ENCODE results near the gene MEIG1. TPM values are rescaled to one million over a fixed set of nuclear protein-coding genes. Genes with fewer than 3 reads are reported as not detected.

Gene MEIG1
- total RNA-seq, 1 experiment from 2014 or later = 0.54 TPM

- TF ChIP-seq REST (IDR thresholded peaks at IDR 0.05; ENCODE audit: insufficient read depth in 1 of 2, low read depth in 2 of 2, low read length in 1 of 2) (no peak), POLR2AphosphoS5 (IDR thresholded peaks at IDR 0.05; ENCODE audit: low read depth, low read length) (no peak), SIN3A (IDR thresholded peaks at IDR 0.05; ENCODE audit: borderline replicate concordance, insufficient read depth, low read depth, low read length) (no peak), TCF7L2 (IDR thresholded peaks at IDR 0.05; ENCODE audit: low read depth, low read length) (no peak), CTCF (IDR thresholded peaks at IDR 0.05) (no peak)
- H3K9me3 ChIP-seq (ENCODE audit: control insufficient read depth, insufficient read depth, low read depth, low read length) = no peaks in the 10 kb centered on the region
- DNase-seq (ENCODE audit: low read depth, low spot score) (no peak), ATAC-seq (no peak)
- ChIA-PET CTCF (no interaction called here), POLR2A (no interaction called here)
- intact Hi-C loops (cut with micrococcal nuclease; ENCODE audit: unreplicated experiment) = no loop called here
- no peaks in the 10 kb centered on the region; the same call in 1 of the 2 replicates for H3K36me3 ChIP-seq (ENCODE audit: control insufficient read depth, insufficient read depth, low read length)
- no TSS peak for BruUV-seq (replicated peaks)
- in situ Hi-C loops (cut with HindIII; ENCODE audit: low pct_unique_long_range_greater_than_20kb, low sequenced_read_pairs) = no loop called here
- no peaks in the 10 kb centered on the region for H3K27me3 ChIP-seq (ENCODE audit: control insufficient read depth, insufficient read depth, low read length)
- no peak overlapping the region for H3K4me3 ChIP-seq (ENCODE audit: low read depth in 2 of 2, low read length in 2 of 2)
- H3K4me1 ChIP-seq (ENCODE audit: control insufficient read depth, insufficient read depth, low read length) = no peaks in the 10 kb centered on the region
- H3K27ac ChIP-seq (ENCODE audit: low read length) = no peak overlapping the region
These were observed 14.1 kb upstream of the MEIG1 start for GRCh38 chr10:14945108-14945507.

DNA sequence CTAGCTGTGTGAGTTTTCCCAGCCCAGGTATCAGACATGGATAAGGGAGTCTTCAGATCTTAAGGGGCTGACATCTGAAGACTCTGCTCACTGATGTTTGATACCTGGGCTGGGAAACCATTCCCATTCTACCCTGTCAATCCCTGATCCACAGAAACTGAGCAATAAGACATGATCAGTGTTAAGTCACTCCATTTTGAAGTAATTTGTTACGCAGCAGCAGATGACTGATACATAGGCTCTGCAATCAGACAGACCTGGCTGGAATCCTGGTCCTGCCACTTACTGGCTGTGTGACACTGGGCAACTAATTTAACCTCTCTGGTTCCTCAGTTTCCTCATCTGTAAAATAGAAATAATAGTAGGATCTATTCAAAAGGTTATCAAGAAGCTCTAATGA lies 11.9 kb upstream of the MEIG1 start:
- Histone ChIP-seq H3K4me1 (ENCODE audit: control insufficient read depth, insufficient read depth, low read length) (no peaks in the 10 kb centered on the region), H3K36me3 (ENCODE audit: control insufficient read depth, insufficient read depth, low read length) (no peaks in the 10 kb centered on the region; the same call in 1 of the 2 replicates), H3K27me3 (ENCODE audit: control insufficient read depth, insufficient read depth, low read length) (no peaks in the 10 kb centered on the region), H3K27ac (ENCODE audit: low read length) (no peak overlapping the region), H3K9me3 (ENCODE audit: control insufficient read depth, insufficient read depth, low read depth, low read length) (no peaks in the 10 kb centered on the region), H3K4me3 (ENCODE audit: low read depth in 2 of 2, low read length in 2 of 2) (no peak overlapping the region)
- no TSS peak for BruUV-seq (replicated peaks)
- no peak for ATAC-seq
- no peak for DNase-seq (ENCODE audit: low read depth, low spot score)
- POLR2A ChIA-PET = no interaction called here
- TF ChIP-seq POLR2AphosphoS5 (IDR thresholded peaks at IDR 0.05; ENCODE audit: low read depth, low read length) (no peak), CTCF (IDR thresholded peaks at IDR 0.05) (no peak)
- intact Hi-C loops (cut with micrococcal nuclease; ENCODE audit: unreplicated experiment) (no loop called here), in situ Hi-C loops (cut with HindIII; ENCODE audit: low pct_unique_long_range_greater_than_20kb, low sequenced_read_pairs) (no loop called here)
- CTCF ChIA-PET = interaction anchor here (0.6 kb wide), 1 partner anchor 1630 kb away, joined by 4 read pairs; no protein-coding TSS in a partner anchor
